ENCODE measurements around the gene HNRNPUL2. TPM values are rescaled to one million over a fixed set of nuclear protein-coding genes. Genes with fewer than 3 reads are reported as not detected.
"Not testable (repeated sequence)": the region's sequence is repeated elsewhere in the genome, so short reads cannot be mapped to it uniquely, and the experiment has no call there.

The HNRNPUL2 gene
- total RNA-seq: 9.2 and 15.2 TPM in 2 replicates

GRCh38 chr11:62727165-62727871 is at the start of gene HNRNPUL2:
Gene HNRNPUL2, minus strand, starts transcription at chr11:62727457. Its CDS starts 301 bp downstream, at chr11:62727156.
- no peak for FAIRE-seq

GRCh38 chr11:62775646-62776045 is 48.4 kb upstream of the HNRNPUL2 start:
- H3K36me3 ChIP-seq (ENCODE audit: control insufficient read depth, insufficient read depth, low read length): peaks cover 8% of the 10 kb centered on the region

More at GRCh38 chr11:62727165-62727871, at the start of gene HNRNPUL2:
- H3K36me3 ChIP-seq (ENCODE audit: control insufficient read depth, insufficient read depth, low read length): peaks cover 10% of the 10 kb centered on the region
- H3K27me3 ChIP-seq (ENCODE audit: control insufficient read depth, insufficient read depth, low read length): no peaks in the 10 kb centered on the region
- peak; percentile 93 for DNase-seq (ENCODE audit: low read depth)
- TF ChIP-seq, protein P1, sequence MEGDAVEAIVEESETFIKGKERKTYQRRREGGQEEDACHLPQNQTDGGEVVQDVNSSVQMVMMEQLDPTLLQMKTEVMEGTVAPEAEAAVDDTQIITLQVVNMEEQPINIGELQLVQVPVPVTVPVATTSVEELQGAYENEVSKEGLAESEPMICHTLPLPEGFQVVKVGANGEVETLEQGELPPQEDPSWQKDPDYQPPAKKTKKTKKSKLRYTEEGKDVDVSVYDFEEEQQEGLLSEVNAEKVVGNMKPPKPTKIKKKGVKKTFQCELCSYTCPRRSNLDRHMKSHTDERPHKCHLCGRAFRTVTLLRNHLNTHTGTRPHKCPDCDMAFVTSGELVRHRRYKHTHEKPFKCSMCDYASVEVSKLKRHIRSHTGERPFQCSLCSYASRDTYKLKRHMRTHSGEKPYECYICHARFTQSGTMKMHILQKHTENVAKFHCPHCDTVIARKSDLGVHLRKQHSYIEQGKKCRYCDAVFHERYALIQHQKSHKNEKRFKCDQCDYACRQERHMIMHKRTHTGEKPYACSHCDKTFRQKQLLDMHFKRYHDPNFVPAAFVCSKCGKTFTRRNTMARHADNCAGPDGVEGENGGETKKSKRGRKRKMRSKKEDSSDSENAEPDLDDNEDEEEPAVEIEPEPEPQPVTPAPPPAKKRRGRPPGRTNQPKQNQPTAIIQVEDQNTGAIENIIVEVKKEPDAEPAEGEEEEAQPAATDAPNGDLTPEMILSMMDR (IDR thresholded peaks at IDR 0.05; ENCODE audit: insufficient read depth, low read length, severe bottlenecking): no peak
- H3K4me3 ChIP-seq (ENCODE audit: low read depth, low read length): peak within 1 kb of the TSS; percentile 92

DNA sequence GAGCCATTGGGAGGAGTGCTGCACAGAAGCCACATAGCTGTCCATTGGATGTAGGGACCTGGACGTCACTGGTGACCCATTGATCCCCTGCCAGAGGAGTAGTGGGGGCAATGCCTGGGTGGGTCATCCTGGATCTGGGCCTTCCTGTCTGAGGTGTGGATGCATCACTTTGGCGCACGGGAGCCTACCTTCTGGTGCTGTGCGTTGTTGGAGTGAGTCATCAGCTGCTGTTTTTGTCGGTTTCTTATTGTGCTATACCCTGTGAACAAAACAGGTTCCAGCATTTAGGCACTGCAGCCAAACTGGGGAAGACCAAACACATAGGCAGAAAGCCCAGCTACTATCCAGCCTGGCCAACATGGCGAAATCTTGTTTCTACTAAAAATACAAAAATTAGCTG is 47.1 kb upstream of the HNRNPUL2 start:
- DNase-seq (ENCODE audit: low read depth) (no peak), FAIRE-seq (no peak)
- TF ChIP-seq, protein P1 (IDR thresholded peaks at IDR 0.05; ENCODE audit: insufficient read depth, low read length, severe bottlenecking): no peak
- Histone ChIP-seq H3K27me3 (ENCODE audit: control insufficient read depth, insufficient read depth, low read length) (no peaks in the 10 kb centered on the region), H3K36me3 (ENCODE audit: control insufficient read depth, insufficient read depth, low read length) (peaks cover 8% of the 10 kb centered on the region), H3K4me3 (ENCODE audit: low read depth, low read length) (no peak overlapping the region)

More at GRCh38 chr11:62775646-62776045, 48.4 kb upstream of the HNRNPUL2 start:
- TF ChIP-seq, protein P1 (IDR thresholded peaks at IDR 0.05; ENCODE audit: insufficient read depth, low read length, severe bottlenecking): no peak
- no peaks in the 10 kb centered on the region for H3K27me3 ChIP-seq (ENCODE audit: control insufficient read depth, insufficient read depth, low read length)
- no peak overlapping the region for H3K4me3 ChIP-seq (ENCODE audit: low read depth, low read length)
- DNase-seq (ENCODE audit: low read depth) (no peak), FAIRE-seq (no peak)

DNA sequence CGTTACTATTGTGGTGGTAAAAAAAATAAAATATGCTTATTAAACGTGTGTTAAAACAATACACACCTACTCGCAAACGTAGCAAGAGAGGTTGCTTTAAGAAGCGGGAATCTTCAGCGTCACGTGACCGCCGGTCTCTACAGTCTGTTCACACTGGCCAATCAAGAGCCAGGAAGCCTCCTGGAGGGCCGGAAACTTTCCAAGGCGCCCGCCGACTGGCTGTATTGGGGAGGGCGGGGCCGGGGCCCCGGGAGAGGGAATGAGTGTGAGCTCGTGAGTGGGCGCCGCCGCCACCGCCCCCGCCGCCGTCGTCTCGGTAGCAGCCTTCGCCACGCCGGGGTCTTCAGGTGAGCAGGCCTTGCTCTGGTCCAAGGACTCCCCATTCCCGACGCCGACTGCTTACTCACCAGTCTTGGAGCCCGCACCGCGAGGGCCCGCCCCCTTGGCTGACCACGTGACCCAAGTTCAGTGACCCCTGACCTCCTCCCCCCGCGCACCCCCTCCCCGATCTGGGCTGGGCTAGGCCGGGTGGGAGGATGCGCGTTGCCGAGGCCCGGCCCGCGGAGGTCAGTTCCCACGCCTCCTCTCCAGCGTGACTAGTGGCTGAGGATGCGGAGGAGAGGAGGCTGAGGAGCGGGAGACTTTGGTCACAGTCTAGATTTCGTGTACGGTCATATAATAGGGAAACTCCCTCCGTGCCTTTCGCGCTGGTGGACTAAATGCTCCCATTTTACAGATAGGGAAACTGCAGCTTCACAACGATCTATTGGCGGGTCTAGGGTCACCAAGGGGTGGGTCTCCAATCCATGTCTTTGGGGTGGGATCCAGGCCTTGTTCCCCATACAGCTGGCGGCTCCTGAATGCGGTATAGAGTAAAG is 44.1 kb upstream of the HNRNPUL2 start, which contains the start of gene TAF6L:
TSS of gene TAF6L (plus strand) at position 253 of the 878 bp plus-strand sequence. CDS start 4,388 bp downstream, outside the sequence.
- FAIRE-seq (no peak), DNase-seq (ENCODE audit: low read depth) (peak; percentile 92)
- peak within 1 kb of the TSS; percentile 78 for H3K4me3 ChIP-seq (ENCODE audit: low read depth, low read length)
- peaks cover 11% of the 10 kb centered on the region for H3K36me3 ChIP-seq (ENCODE audit: control insufficient read depth, insufficient read depth, low read length)
- no peaks in the 10 kb centered on the region for H3K27me3 ChIP-seq (ENCODE audit: control insufficient read depth, insufficient read depth, low read length)
- TF ChIP-seq, protein P1 (IDR thresholded peaks at IDR 0.05; ENCODE audit: insufficient read depth, low read length, severe bottlenecking): no peak

- DNase-seq (ENCODE audit: low read depth) (no peak), FAIRE-seq (no peak)
- Histone ChIP-seq H3K4me3 (ENCODE audit: low read depth, low read length) (peak overlapping the region; percentile 78), H3K27me3 (ENCODE audit: control insufficient read depth, insufficient read depth, low read length) (no peaks in the 10 kb centered on the region), H3K36me3 (ENCODE audit: control insufficient read depth, insufficient read depth, low read length) (peaks cover 8% of the 10 kb centered on the region)
- TF ChIP-seq, protein P1 (IDR thresholded peaks at IDR 0.05; ENCODE audit: insufficient read depth, low read length, severe bottlenecking): no peak
Observed at GRCh38 chr11:62770778-62771143, 43.5 kb upstream of the HNRNPUL2 start.

GRCh38 chr11:62760867-62761227 is 33.6 kb upstream of the HNRNPUL2 start:
- not testable (repeated sequence) for H3K36me3 ChIP-seq (ENCODE audit: control insufficient read depth, insufficient read depth, low read length); FAIRE-seq; DNase-seq (ENCODE audit: low read depth); H3K27me3 ChIP-seq (ENCODE audit: control insufficient read depth, insufficient read depth, low read length)
- H3K4me3 ChIP-seq (ENCODE audit: low read depth, low read length): peak overlapping the region; percentile 82
